Psoas muscle (tissue), 8 donors: ENCODE data around the gene DISC1. TPM values are rescaled to one million over a fixed set of nuclear protein-coding genes. Genes with fewer than 3 reads are reported as not detected.

ENCODE experiments used
- ATAC-seq, 4 donors: fragments of 200-7000 bp; cut with Tn5 transposase; one replicate each; pipeline ENCODE4 v1.9.1; 2020; ENCODE audit warnings: moderate library complexity in 3 of 4, mild to moderate bottlenecking in 2 of 4
- DNase-seq, 2 donors: peaks; one replicate each; pipeline ENCODE4 v3.0.0-alpha.2; 2020
- H3K27ac ChIP-seq: fragments of 200-600 bp; one replicate; pipeline ENCODE4 v1.8.0; 2022
- H3K27me3 ChIP-seq, 3 donors: fragments of 200-600 bp in 1 of 3; one replicate each; pipeline versions ENCODE4 v1.6.1 to v1.8.0; 2013 to 2022; ENCODE audit warnings: low read length in 2 of 3, mild to moderate bottlenecking in 2 of 3, moderate library complexity in 1 of 3; ENCODE audit not compliant: insufficient read depth in 3 of 3
- H3K36me3 ChIP-seq, 2 donors: fragments of 200-600 bp in 1 of 2; one replicate each; pipeline versions ENCODE4 v1.6.1 to v1.8.0; 2013 to 2022; ENCODE audit warnings: low read depth in 1 of 2, mild to moderate bottlenecking in 1 of 2, moderate library complexity in 1 of 2; ENCODE audit not compliant: insufficient read depth in 1 of 2
- H3K4me1 ChIP-seq: fragments of 200-600 bp; one replicate; pipeline ENCODE4 v1.8.0; 2022
- H3K4me3 ChIP-seq: fragments of 200-600 bp; one replicate; pipeline ENCODE4 v1.8.0; 2022; ENCODE audit warnings: mild to moderate bottlenecking
- H3K9me3 ChIP-seq: fragments of 200-600 bp; one replicate; pipeline ENCODE4 v1.8.0; 2022
- WGBS, 3 donors: extraction: QIAGEN DNeasy Blood & Tissue Kit; methylation state at CpG; one replicate each; pipeline versions ENCODE4 v1.1.6 to v1.1.7; 2013; 5-methylcytosine and 5-hydroxymethylcytosine counted together
- intact Hi-C, 2 donors: fragments of 100-400 bp; cut with DNase I; formaldehyde crosslinking; loops; one replicate each; pipeline versions ENCODE4 v1.11.0 to v1.14.2; 2022
- polyA plus RNA-seq, 3 donors: library from polyadenylated mRNA; stranded (reverse); fragments of 200-250 nt; gene quantifications; one replicate each; pipeline ENCODE4 v1.2.3, GENCODE V29; 2013
- total RNA-seq, 4 donors: library from RNA; stranded (reverse); fragmentation: NEBNext Ultra II Directional in 2 of 4; extraction: Animal tissue kit (Norgen Biotek cat#: 25700) in 2 of 4; gene quantifications; one replicate each; pipeline versions ENCODE4 v1.2.1 to v1.2.4, GENCODE V29; 2021 to 2023
- TF ChIP-seq, protein P1 (sequence below): fragments of 200-600 bp; IDR thresholded peaks from one replicate; pipeline ENCODE4 v1.8.0; 2022; ENCODE audit warnings: antibody characterized with exemption
- donor health status: healthy with polysubstance abuse.
- donor health status: DM: no; HTN: no; CAD: no; lungs with moderate emphysema.
- donor health status: Bipolar disorder and iron deficiency.
- donor health status: healthy.
- donor health status: DM: yes; HTN: yes; CAD: no.
- donor health status: DM: no; HTN: no; CAD: no.
- donor health status: DM: no; HTN: no; CAD: no.
- donor health status: DM: yes; HTN: yes; CAD: no.

The DISC1 gene
- total and polyA plus RNA-seq, 7 donors, result 0.35 to 2.8 (median 1.6) TPM

DNA sequence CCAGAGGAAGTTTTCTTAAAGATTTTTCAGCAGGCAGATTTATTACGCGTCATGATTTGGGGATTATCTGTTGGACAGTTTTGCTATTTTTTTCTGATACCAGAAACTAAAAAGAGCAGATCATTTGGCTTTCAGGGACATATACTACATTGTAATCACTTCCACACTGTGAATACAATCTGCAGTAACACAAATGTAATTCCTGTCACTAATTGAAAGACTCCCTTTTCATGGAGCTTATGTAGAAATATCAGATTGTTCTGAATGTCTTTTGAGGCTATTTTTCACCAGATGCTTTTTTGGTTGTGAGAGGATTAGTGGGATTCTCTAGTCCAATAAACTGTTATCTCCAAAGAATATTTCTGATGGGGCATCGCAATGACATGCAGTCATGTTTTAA, 464.2 kb downstream of the DISC1 start:
- Histone ChIP-seq H3K27me3 (peaks cover 0 to 4% (median 0%) of the 10 kb centered on the region in 3 donors), H3K9me3 (no peaks in the 10 kb centered on the region), H3K4me3 (no peak overlapping the region), H3K27ac (no peak overlapping the region), H3K36me3 (no peaks in the 10 kb centered on the region), H3K4me1 (no peaks in the 10 kb centered on the region)
- TF ChIP-seq, protein P1, sequence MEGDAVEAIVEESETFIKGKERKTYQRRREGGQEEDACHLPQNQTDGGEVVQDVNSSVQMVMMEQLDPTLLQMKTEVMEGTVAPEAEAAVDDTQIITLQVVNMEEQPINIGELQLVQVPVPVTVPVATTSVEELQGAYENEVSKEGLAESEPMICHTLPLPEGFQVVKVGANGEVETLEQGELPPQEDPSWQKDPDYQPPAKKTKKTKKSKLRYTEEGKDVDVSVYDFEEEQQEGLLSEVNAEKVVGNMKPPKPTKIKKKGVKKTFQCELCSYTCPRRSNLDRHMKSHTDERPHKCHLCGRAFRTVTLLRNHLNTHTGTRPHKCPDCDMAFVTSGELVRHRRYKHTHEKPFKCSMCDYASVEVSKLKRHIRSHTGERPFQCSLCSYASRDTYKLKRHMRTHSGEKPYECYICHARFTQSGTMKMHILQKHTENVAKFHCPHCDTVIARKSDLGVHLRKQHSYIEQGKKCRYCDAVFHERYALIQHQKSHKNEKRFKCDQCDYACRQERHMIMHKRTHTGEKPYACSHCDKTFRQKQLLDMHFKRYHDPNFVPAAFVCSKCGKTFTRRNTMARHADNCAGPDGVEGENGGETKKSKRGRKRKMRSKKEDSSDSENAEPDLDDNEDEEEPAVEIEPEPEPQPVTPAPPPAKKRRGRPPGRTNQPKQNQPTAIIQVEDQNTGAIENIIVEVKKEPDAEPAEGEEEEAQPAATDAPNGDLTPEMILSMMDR, result no peak
- intact Hi-C loops, result no loop called here
- DNase-seq (no peak), ATAC-seq (no peak)
- WGBS, 3 donors, result 33 to 39% (median 36%) methylated on average over 3 of the region's 3 CpGs

Other genes with a start within 250 kb of the DISC1 start
- gene EGLN1, start 204.5 kb upstream of the DISC1 start, total RNA-seq, result 100 to 1,000 TPM; 158 to 532 (median 327) TPM
- gene EGLN1, start 204.5 kb upstream of the DISC1 start, polyA plus RNA-seq, result 100 to 1,000 TPM in 2 of 3 donors, 10 to 100 TPM in 1; 52.4 to 596 (median 201) TPM
- 100 to 1,000 TPM in 1 of 4 donors, 10 to 100 TPM in 3; 31.5 to 108 (median 54.7) TPM for gene TSNAX, start 98.1 kb upstream of the DISC1 start, total RNA-seq
- 10 to 100 TPM; 18.0 to 94.3 (median 41.3) TPM for gene TSNAX, start 98.1 kb upstream of the DISC1 start, polyA plus RNA-seq